ACC112 (cell line): Measurements from ENCODE around the gene ABHD12B.
A peak's percentile ranks its signal among the peaks of the same experiment; 100 is the strongest.
"Not testable (repeated sequence)": the region's sequence is repeated elsewhere in the genome, so short reads cannot be mapped to it uniquely, and the experiment has no call there.

Experiments used
- H2AFZ ChIP-seq: fragments of 200-600 bp; sonication (generic); one replicate; pipeline ENCODE4 v1.6.0; 2017; ENCODE audit warnings: antibody characterized with exemption, low read length; ENCODE audit not compliant: unreplicated experiment
- H3K27ac ChIP-seq: fragments of 200-600 bp; sonication (generic); 2 replicates; pipeline ENCODE4 v1.5.1; 2014; ENCODE audit warnings: low read depth, mild to moderate bottlenecking, antibody characterized with exemption, low read length, moderate library complexity
- H3K27me3 ChIP-seq: fragments of 200-600 bp; sonication (generic); 2 replicates; pipeline ENCODE4 v1.6.1; 2014; ENCODE audit warnings: mild to moderate bottlenecking, antibody characterized with exemption, low read length, moderate library complexity, mixed read lengths; ENCODE audit not compliant: insufficient read depth
- H3K36me3 ChIP-seq: fragments of 200-600 bp; sonication (generic); 2 replicates; pipeline ENCODE4 v1.6.1; 2016; ENCODE audit warnings: mild to moderate bottlenecking, antibody characterized with exemption, low read length, moderate library complexity, mixed read lengths; ENCODE audit not compliant: insufficient read depth
- H3K4me1 ChIP-seq: fragments of 200-600 bp; sonication (generic); one replicate; pipeline ENCODE4 v1.6.1; 2016; ENCODE audit warnings: low read length, mixed read lengths; ENCODE audit not compliant: insufficient read depth, unreplicated experiment, control insufficient read depth
- H3K4me3 ChIP-seq: fragments of 200-600 bp; sonication (generic); 2 replicates; pipeline ENCODE4 v1.5.1; 2014; ENCODE audit warnings: mild to moderate bottlenecking, low read depth, low read length
- H3K79me2 ChIP-seq: fragments of 200-600 bp; sonication (generic); one replicate; pipeline ENCODE4 v1.6.0; 2016; ENCODE audit warnings: low read length; ENCODE audit not compliant: control insufficient read depth, unreplicated experiment, insufficient read depth

ABHD12B gene

GRCh38 chr14:50936016-50936340, 64.1 kb downstream of the ABHD12B start:
- Histone ChIP-seq H3K4me1 (peaks cover 24% of the 10 kb centered on the region), H3K27ac (no peak overlapping the region), H2AFZ (no peak overlapping the region), H3K4me3 (no peak overlapping the region), H3K36me3 (peaks cover 50% of the 10 kb centered on the region), H3K27me3 (no peaks in the 10 kb centered on the region), H3K79me2 (peaks cover 32% of the 10 kb centered on the region)

- H3K27ac ChIP-seq, result peak overlapping the region; percentile 48
- H3K27me3 ChIP-seq, result no peaks in the 10 kb centered on the region
- peaks cover 39% of the 10 kb centered on the region for H3K79me2 ChIP-seq
- H3K4me1 ChIP-seq, result peaks cover 24% of the 10 kb centered on the region
- peaks cover 48% of the 10 kb centered on the region for H3K36me3 ChIP-seq
- no peak overlapping the region for H2AFZ ChIP-seq
- no peak overlapping the region; the same call in 1 of the 2 replicates for H3K4me3 ChIP-seq
These were observed 65.0 kb downstream of the ABHD12B start for GRCh38 chr14:50936882-50937281.

- H3K27ac ChIP-seq, result peak overlapping the region; percentile 48
- H3K4me3 ChIP-seq, result no peak overlapping the region; the same call in 1 of the 2 replicates
- H3K36me3 ChIP-seq, result peaks cover 49% of the 10 kb centered on the region
- H3K79me2 ChIP-seq, result peaks cover 43% of the 10 kb centered on the region
- no peak overlapping the region for H2AFZ ChIP-seq
- H3K4me1 ChIP-seq, result peaks cover 24% of the 10 kb centered on the region
- H3K27me3 ChIP-seq, result no peaks in the 10 kb centered on the region
These were observed 65.5 kb downstream of the ABHD12B start for GRCh38 chr14:50937325-50937724.

GRCh38 chr14:50937800-50938199, 65.9 kb downstream of the ABHD12B start:
- Histone ChIP-seq H3K36me3 (peaks cover 44% of the 10 kb centered on the region), H3K27ac (0 out of 2 replicates have a peak overlapping the region, but pooled peaks have one; percentile 15), H3K27me3 (no peaks in the 10 kb centered on the region), H3K4me1 (peaks cover 24% of the 10 kb centered on the region), H3K4me3 (no peak overlapping the region), H2AFZ (no peak overlapping the region), H3K79me2 (peaks cover 48% of the 10 kb centered on the region)

- Histone ChIP-seq H3K4me1 (peaks cover 24% of the 10 kb centered on the region), H3K36me3 (peaks cover 15% of the 10 kb centered on the region), H3K27me3 (no peaks in the 10 kb centered on the region), H3K79me2 (peaks cover 53% of the 10 kb centered on the region), H3K4me3 (no peak overlapping the region), H2AFZ (no peak overlapping the region), H3K27ac (no peak overlapping the region)
These were observed 69.3 kb downstream of the ABHD12B start for GRCh38 chr14:50941151-50941550.

GRCh38 chr14:50941638-50942037, 69.8 kb downstream of the ABHD12B start:
- H3K27me3 ChIP-seq, H3K4me3 ChIP-seq, H2AFZ ChIP-seq, H3K27ac ChIP-seq: not testable (repeated sequence)
- peaks cover 23% of the 10 kb centered on the region for H3K4me1 ChIP-seq
- peaks cover 13% of the 10 kb centered on the region; the same call in 1 of the 2 replicates for H3K36me3 ChIP-seq
- H3K79me2 ChIP-seq, result peaks cover 50% of the 10 kb centered on the region

GRCh38 chr14:50943261-50943942, 71.5 kb downstream of the ABHD12B start:
- H3K36me3 ChIP-seq, result peaks cover 13% of the 10 kb centered on the region; the same call in 1 of the 2 replicates
- H3K27ac ChIP-seq, result peak overlapping the region; percentile 27
- peaks cover 7% of the 10 kb centered on the region for H3K4me1 ChIP-seq
- peak overlapping the region; percentile 85 for H3K4me3 ChIP-seq
- H2AFZ ChIP-seq, result peak overlapping the region; percentile 97
- H3K79me2 ChIP-seq, result peaks cover 45% of the 10 kb centered on the region
- H3K27me3 ChIP-seq, result no peaks in the 10 kb centered on the region

GRCh38 chr14:50943943-50944646, 72.2 kb downstream of the ABHD12B start, which contains the start of gene PYGL:
Gene PYGL, minus strand, starts transcription at chr14:50944483. Its CDS starts 80 bp downstream, at chr14:50944403.
- peaks cover 13% of the 10 kb centered on the region; the same call in 1 of the 2 replicates for H3K36me3 ChIP-seq
- peaks cover 3% of the 10 kb centered on the region for H3K4me1 ChIP-seq
- H3K27ac ChIP-seq, result peak within 1 kb of the TSS; percentile 65
- H3K4me3 ChIP-seq, result peak within 1 kb of the TSS; percentile 85
- H3K79me2 ChIP-seq, result peaks cover 42% of the 10 kb centered on the region
- H3K27me3 ChIP-seq, result no peaks in the 10 kb centered on the region
- H2AFZ ChIP-seq, result peak within 1 kb of the TSS; percentile 97

- H3K27ac ChIP-seq, result peak overlapping the region; percentile 65
- H2AFZ ChIP-seq, result peak overlapping the region; percentile 97
- no peaks in the 10 kb centered on the region for H3K4me1 ChIP-seq
- H3K27me3 ChIP-seq, result no peaks in the 10 kb centered on the region
- peaks cover 13% of the 10 kb centered on the region; the same call in 1 of the 2 replicates for H3K36me3 ChIP-seq
- peak overlapping the region; percentile 85 for H3K4me3 ChIP-seq
- H3K79me2 ChIP-seq, result peaks cover 38% of the 10 kb centered on the region
These were observed 73.0 kb downstream of the ABHD12B start for GRCh38 chr14:50944647-50945413.

- H3K27me3 ChIP-seq, result no peaks in the 10 kb centered on the region
- peaks cover 6% of the 10 kb centered on the region; the same call in 1 of the 2 replicates for H3K36me3 ChIP-seq
- no peak overlapping the region for H3K27ac ChIP-seq
- no peak overlapping the region for H3K4me3 ChIP-seq
- H2AFZ ChIP-seq, result no peak overlapping the region
- H3K4me1 ChIP-seq, result no peaks in the 10 kb centered on the region
- H3K79me2 ChIP-seq, result peaks cover 24% of the 10 kb centered on the region
These were observed 74.5 kb downstream of the ABHD12B start for GRCh38 chr14:50946234-50946935.
